Ishikawa (cell line): ENCODE results near the gene CRIP3.

ENCODE experiments used
- CEBPB ChIP-seq: IDR thresholded peaks from 2 replicates; pipeline ENCODE4 v1.6.1; 2012
- EGR1 ChIP-seq: IDR thresholded peaks from 2 replicates; pipeline ENCODE4 v1.6.1; 2012
- EP300 ChIP-seq: IDR thresholded peaks from 2 replicates; pipeline ENCODE4 v1.6.1; 2012; ENCODE audit warnings: borderline replicate concordance
- MAX ChIP-seq: IDR thresholded peaks from 2 replicates; pipeline ENCODE4 v1.6.1; 2012
- NFIC ChIP-seq: IDR thresholded peaks from 2 replicates; pipeline ENCODE4 v1.6.1; 2012
- RAD21 ChIP-seq: IDR thresholded peaks from 2 replicates; pipeline ENCODE4 v1.6.1; 2012; ENCODE audit warnings: low read depth
- TEAD4 ChIP-seq: IDR thresholded peaks from 2 replicates; pipeline ENCODE4 v1.6.1; 2012
- USF1 ChIP-seq: IDR thresholded peaks from 2 replicates; pipeline ENCODE4 v1.6.1; 2012
- YY1 ChIP-seq: IDR thresholded peaks from 2 replicates; pipeline ENCODE4 v1.6.1; 2012; ENCODE audit warnings: low read depth
- TF ChIP-seq, protein P1 (sequence below): IDR thresholded peaks from 2 replicates; pipeline ENCODE4 v1.6.1; 2012; ENCODE audit warnings: low read depth, mild to moderate bottlenecking

DNA sequence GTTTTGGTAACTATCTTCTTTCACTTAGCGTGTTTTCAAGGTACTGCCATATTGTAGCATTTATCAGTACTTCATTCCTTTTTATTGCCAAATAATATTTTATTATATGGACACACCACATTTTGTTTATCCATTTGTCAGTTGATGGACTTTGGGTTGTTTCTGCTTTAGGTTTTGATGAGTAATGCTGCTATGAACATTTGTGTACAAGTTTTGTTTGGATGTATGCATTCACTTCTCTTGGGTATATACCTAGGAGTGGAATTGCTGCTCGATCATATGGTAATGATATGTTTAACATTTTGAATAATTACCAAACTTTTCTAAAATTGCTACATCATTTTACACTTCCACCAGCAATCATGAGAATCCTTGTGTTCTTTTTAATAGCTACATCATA lies 16.9 kb downstream of the CRIP3 start:
- TF ChIP-seq MAX (no peak), CEBPB (no peak), YY1 (no peak), RAD21 (no peak), NFIC (no peak), EGR1 (no peak), EP300 (no peak), TEAD4 (no peak), USF1 (no peak)
- TF ChIP-seq, protein P1, sequence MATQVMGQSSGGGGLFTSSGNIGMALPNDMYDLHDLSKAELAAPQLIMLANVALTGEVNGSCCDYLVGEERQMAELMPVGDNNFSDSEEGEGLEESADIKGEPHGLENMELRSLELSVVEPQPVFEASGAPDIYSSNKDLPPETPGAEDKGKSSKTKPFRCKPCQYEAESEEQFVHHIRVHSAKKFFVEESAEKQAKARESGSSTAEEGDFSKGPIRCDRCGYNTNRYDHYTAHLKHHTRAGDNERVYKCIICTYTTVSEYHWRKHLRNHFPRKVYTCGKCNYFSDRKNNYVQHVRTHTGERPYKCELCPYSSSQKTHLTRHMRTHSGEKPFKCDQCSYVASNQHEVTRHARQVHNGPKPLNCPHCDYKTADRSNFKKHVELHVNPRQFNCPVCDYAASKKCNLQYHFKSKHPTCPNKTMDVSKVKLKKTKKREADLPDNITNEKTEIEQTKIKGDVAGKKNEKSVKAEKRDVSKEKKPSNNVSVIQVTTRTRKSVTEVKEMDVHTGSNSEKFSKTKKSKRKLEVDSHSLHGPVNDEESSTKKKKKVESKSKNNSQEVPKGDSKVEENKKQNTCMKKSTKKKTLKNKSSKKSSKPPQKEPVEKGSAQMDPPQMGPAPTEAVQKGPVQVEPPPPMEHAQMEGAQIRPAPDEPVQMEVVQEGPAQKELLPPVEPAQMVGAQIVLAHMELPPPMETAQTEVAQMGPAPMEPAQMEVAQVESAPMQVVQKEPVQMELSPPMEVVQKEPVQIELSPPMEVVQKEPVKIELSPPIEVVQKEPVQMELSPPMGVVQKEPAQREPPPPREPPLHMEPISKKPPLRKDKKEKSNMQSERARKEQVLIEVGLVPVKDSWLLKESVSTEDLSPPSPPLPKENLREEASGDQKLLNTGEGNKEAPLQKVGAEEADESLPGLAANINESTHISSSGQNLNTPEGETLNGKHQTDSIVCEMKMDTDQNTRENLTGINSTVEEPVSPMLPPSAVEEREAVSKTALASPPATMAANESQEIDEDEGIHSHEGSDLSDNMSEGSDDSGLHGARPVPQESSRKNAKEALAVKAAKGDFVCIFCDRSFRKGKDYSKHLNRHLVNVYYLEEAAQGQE: no peak
